ENCODE measurements around the gene OSBP.
"Not testable (repeated sequence)": the region's sequence is repeated elsewhere in the genome, so short reads cannot be mapped to it uniquely, and the experiment has no call there.

The OSBP gene
- long read RNA-seq, donor 1, full-length matches to known transcripts, result 4 of 4 reads
- long read RNA-seq, donor 1, partial matches to known transcripts, result 0 of 4 reads
- long read RNA-seq, donor 1, other reads (novel, unspliced or antisense), result 0 of 4 reads
- long read RNA-seq, donor 2, full-length matches to known transcripts, result 3 of 3 reads
- long read RNA-seq, donor 2, partial matches to known transcripts, result 0 of 3 reads
- long read RNA-seq, donor 2, other reads (novel, unspliced or antisense), result 0 of 3 reads
- long read RNA-seq, donor 3, full-length matches to known transcripts, result 3 of 3 reads
- long read RNA-seq, donor 3, partial matches to known transcripts, result 0 of 3 reads
- long read RNA-seq, donor 3, other reads (novel, unspliced or antisense), result 0 of 3 reads
- long read RNA-seq, donor 4, full-length matches to known transcripts, result 5 of 5 reads
- long read RNA-seq, donor 4, partial matches to known transcripts, result 0 of 5 reads
- long read RNA-seq, donor 4, other reads (novel, unspliced or antisense), result 0 of 5 reads
- long read RNA-seq, donor 5, full-length matches to known transcripts, result 10 of 10 reads
- long read RNA-seq, donor 5, partial matches to known transcripts, result 0 of 10 reads
- long read RNA-seq, donor 5, other reads (novel, unspliced or antisense), result 0 of 10 reads
- long read RNA-seq, donor 6, full-length matches to known transcripts, result 9 of 9 reads
- long read RNA-seq, donor 6, partial matches to known transcripts, result 0 of 9 reads
- long read RNA-seq, donor 6, other reads (novel, unspliced or antisense), result 0 of 9 reads
- long read RNA-seq, donor 7, full-length matches to known transcripts, result 5 of 5 reads
- long read RNA-seq, donor 7, partial matches to known transcripts, result 0 of 5 reads
- long read RNA-seq, donor 7, other reads (novel, unspliced or antisense), result 0 of 5 reads
- long read RNA-seq, donor 8, full-length matches to known transcripts, result 4 of 4 reads
- long read RNA-seq, donor 8, partial matches to known transcripts, result 0 of 4 reads
- long read RNA-seq, donor 8, other reads (novel, unspliced or antisense), result 0 of 4 reads

- DNase-seq, result peak; percentile 97
Observed at GRCh38 chr11:59615637-59616395, at the start of gene OSBP. OSBP (minus strand) TSS chr11:59615774; CDS start chr11:59615664, 110 bp downstream.

- no peak for DNase-seq
Observed at GRCh38 chr11:59660621-59661020, 45.0 kb upstream of the OSBP start.

GRCh38 chr11:59659981-59660380, 44.4 kb upstream of the OSBP start:
- no peak for DNase-seq

- DNase-seq, result no peak
Observed at GRCh38 chr11:59658036-59658435, 42.5 kb upstream of the OSBP start.

GRCh38 chr11:59654893-59655292, 39.3 kb upstream of the OSBP start:
- no peak for DNase-seq

- no peak for DNase-seq
Observed at GRCh38 chr11:59647245-59647980, 31.8 kb upstream of the OSBP start.

GRCh38 chr11:59644528-59644927, 29.0 kb upstream of the OSBP start:
- no peak for DNase-seq

GRCh38 chr11:59643390-59643789, 27.8 kb upstream of the OSBP start:
- no peak for DNase-seq

- DNase-seq, result no peak
Observed at GRCh38 chr11:59641156-59641555, 25.6 kb upstream of the OSBP start.

- no peak for DNase-seq
Observed at GRCh38 chr11:59630493-59630892, 14.9 kb upstream of the OSBP start.

GRCh38 chr11:59629996-59630395, 14.4 kb upstream of the OSBP start:
- no peak for DNase-seq

GRCh38 chr11:59626969-59627368, 11.4 kb upstream of the OSBP start:
- DNase-seq, result not testable (repeated sequence)

GRCh38 chr11:59625703-59626102, 10.1 kb upstream of the OSBP start:
- DNase-seq, result no peak

GRCh38 chr11:59617876-59618275, 2.3 kb upstream of the OSBP start:
- no peak for DNase-seq

- no peak for DNase-seq
Observed at GRCh38 chr11:59616396-59616982, 915 bp upstream of the OSBP start.

- DNase-seq, result peak; percentile 50
Observed at GRCh38 chr11:59615120-59615636, 396 bp downstream of the OSBP start.

- no peak for DNase-seq
Observed at GRCh38 chr11:59614277-59615119, 1.1 kb downstream of the OSBP start.

GRCh38 chr11:59611570-59612565, 3.7 kb downstream of the OSBP start:
- DNase-seq, result peak; percentile 13

GRCh38 chr11:59610289-59610688, 5.3 kb downstream of the OSBP start:
- DNase-seq, result no peak

Data from right kidney (tissue), 9 donors.